HCT116 (cell line): ENCODE data around the gene MTHFD1L.

ENCODE experiments used
- CTCF ChIP-seq, 3 experiments: fragments of 200-600 bp in 1 of 3; sonication (generic) in 1 of 3; IDR thresholded peaks in 2 of 3; conservative IDR thresholded peaks in 1 of 3; 2 replicates each; pipeline ENCODE4 v1.5.1; 2012 to 2017; ENCODE audit warnings: low read depth in 2 of 3, low read length in 2 of 3, antibody characterized with exemption in 1 of 3, borderline replicate concordance in 1 of 3, control low read depth in 1 of 3, mild to moderate bottlenecking in 1 of 3, mixed read lengths in 1 of 3, mixed run types in 1 of 3, moderate library complexity in 1 of 3; ENCODE audit not compliant: insufficient read depth in 1 of 3
- ELF1 ChIP-seq: IDR thresholded peaks from 2 replicates; pipeline ENCODE4 v1.6.1; 2012; ENCODE audit warnings: low read depth, borderline replicate concordance
- EZH2 ChIP-seq: fragments of 200-600 bp; sonication (generic); IDR thresholded peaks from 2 replicates; pipeline ENCODE4 v1.6.1; 2017; ENCODE audit warnings: antibody characterized with exemption, mixed run types

GRCh38 chr6:151057061-151057460 is 191.6 kb downstream of the MTHFD1L start:
- TF ChIP-seq EZH2 (no peak), ELF1 (no peak), CTCF (IDR thresholded peaks at IDR 0.05 in 2 of 3, conservative IDR thresholded peaks at IDR 0.05 in 1 of 3; ENCODE audit: borderline replicate concordance in 1 of 3, insufficient read depth in 1 of 3, low read depth in 2 of 3, low read length in 2 of 3) (no peak)
